Right hindlimb (tissue), 1 donor: ENCODE measurements around the gene CCDC192.
"Not testable (repeated sequence)": the region's sequence is repeated elsewhere in the genome, so short reads cannot be mapped to it uniquely, and the experiment has no call there.

Source experiments
- DNase-seq: peaks from one replicate; pipeline ENCODE4 v3.0.0-alpha.2; 2018

Gene CCDC192

DNA sequence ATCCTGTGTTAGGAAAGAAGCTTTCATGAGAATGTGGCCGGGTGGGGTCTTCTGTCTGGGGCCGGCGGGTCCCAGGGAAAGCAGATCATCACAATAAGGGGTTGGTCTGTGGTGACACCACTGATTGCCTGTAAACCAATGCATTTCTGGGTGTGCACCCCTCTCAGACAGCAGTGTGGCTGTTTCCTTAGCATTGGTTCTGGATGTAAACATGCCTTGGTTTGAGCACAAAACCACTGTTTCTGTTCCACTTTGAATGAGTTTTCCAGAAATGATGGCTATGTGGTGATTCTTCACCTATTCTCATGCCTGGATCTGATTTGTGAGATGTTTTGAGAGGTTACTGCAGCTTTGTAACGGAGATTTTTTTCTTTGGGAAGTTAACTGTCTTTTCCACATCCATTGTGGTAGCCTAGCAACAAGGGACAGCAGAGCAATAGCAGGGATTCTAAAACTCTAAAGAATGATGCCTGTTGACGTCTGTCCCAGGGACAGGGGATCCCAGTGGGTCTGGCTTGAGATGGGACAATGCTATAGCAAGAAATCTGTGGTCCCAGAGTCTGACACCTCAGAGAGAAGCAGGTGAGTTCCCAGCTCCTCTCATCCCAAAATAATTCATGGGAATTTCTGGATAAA lies at the start of gene CCDC192:
TSS of gene CCDC192 (plus strand) at position 466 of the 636 bp plus-strand sequence. CDS start at position 521, 55 bp downstream.
- DNase-seq = no peak

DNA sequence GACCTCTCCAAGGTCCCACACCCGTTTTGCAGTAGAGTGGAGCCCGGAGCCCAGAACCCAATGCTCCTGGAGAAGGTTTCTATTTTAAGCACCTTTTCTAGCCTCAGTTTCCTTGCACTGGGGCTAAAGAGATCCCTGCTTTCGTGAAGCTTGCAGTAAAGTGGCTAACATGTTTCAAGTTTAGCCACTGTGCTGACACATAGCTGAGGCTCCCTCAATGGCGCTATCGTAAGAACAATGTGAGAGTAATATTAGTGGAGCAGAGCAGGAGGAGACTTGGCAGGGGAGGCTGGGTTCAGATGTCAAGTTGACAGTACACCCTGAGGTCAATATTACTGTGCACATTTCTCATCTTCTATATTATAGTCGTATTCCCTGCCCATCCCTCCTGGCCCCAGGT lies 46.4 kb upstream of the CCDC192 start:
- DNase-seq = no peak

DNA sequence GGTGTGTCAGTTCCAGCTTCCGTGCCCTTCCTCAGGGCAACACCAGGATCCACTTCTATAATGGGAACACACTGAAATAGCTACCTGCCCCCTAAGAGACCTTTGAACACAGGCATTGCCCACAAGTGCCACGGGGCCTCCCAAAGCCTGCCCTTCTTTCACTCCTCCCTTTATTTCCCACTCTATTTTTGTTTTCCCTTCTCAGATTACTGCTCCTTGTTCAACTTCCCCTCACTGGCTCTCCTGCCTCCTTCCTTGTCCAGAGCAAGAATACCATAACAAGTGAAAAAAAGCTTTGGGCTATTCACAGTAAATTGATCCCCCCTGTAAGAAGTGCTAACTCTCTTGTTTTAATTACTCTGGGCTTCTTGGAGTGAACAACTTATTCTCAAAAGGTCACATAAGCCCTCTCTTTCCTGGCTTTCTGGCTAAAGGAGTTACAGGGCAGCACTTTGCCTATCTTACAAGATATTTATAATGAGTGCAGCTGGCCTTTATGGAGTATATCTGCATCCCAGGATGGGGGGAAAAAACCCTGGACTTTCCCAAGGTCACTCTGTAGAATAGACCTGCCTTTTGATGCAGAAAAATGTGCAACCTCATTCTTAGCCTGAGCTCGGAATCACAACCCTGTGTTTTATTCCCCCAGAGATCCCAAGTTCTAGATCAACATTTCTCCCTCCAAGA lies 43.0 kb upstream of the CCDC192 start:
- DNase-seq = no peak

- no peak for DNase-seq
These were observed 39.1 kb upstream of the CCDC192 start for GRCh38 chr5:127664093-127664492.

- no peak for DNase-seq
These were observed 37.5 kb upstream of the CCDC192 start for GRCh38 chr5:127665641-127666040.

- DNase-seq = no peak
These were observed 37.0 kb upstream of the CCDC192 start for GRCh38 chr5:127666043-127666716.

DNA sequence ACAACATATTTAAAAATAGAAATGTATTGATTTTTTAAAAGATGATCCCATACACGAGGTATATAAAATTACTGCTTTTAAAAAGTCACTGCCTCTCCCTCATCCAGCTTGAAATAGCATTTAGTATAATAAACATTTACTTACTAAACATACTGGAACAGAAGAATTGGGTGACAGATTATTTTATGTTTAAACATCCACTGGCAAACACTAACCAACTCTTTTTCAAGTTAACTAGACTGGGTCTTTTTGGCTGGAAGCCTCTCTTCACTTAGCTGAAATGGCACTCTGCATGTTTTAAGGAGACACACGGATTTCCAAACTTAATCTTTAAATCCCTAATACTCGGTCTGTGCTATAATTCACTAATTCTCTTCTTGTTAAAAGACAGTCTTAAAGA lies 35.3 kb upstream of the CCDC192 start:
- DNase-seq = no peak

GRCh38 chr5:127671218-127671617 lies 32.0 kb upstream of the CCDC192 start:
- no peak for DNase-seq

DNA sequence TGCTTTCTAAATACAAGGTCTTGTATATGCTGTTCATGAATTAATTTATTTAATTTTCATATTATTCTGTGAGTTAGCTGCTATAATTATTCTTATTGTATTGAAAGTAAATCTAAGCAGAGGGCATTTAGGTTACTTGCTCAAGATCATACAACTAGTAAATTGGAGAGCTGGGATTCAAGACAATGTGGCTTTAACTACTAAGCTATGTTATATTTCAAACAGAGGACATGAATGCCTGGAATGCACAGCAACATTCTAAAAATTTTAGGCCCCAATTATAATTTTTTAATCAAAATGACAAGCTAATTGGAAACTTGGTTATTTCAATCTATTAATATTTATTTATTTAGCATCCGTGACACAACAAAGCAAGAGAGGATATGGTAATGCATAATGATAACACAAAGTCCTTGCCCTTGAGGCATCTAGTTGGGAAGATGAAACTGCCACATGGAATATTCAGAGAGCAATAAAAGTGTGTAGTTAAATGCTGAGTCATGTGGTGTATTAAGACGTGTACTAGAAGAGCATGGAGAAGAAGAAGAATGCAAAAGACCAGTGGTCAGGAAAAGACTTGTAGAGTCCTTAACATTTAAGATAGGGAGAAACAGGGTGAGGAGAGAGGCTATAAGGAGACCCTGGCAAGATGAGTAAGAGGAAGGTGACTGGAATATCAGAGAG lies 29.9 kb upstream of the CCDC192 start:
- DNase-seq = no peak

DNA sequence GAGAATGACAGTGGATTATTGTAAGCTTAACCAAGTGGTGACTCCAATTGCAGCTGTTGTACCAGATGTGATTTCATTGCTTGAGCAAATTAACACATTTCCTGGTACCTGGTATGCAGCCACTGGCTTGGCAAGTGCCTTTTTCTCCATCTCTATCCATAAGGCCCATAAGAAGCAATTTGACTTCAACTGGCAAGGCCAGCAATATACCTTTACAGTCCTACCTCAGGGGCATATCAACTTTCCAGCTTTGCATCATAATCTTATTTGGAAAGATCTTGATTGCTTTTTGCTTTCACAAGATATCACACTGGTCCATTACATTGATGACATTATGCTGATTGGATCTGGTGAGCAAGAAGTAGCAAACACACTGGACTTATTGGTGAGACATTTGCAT lies 26.2 kb upstream of the CCDC192 start:
- DNase-seq = not testable (repeated sequence)

DNA sequence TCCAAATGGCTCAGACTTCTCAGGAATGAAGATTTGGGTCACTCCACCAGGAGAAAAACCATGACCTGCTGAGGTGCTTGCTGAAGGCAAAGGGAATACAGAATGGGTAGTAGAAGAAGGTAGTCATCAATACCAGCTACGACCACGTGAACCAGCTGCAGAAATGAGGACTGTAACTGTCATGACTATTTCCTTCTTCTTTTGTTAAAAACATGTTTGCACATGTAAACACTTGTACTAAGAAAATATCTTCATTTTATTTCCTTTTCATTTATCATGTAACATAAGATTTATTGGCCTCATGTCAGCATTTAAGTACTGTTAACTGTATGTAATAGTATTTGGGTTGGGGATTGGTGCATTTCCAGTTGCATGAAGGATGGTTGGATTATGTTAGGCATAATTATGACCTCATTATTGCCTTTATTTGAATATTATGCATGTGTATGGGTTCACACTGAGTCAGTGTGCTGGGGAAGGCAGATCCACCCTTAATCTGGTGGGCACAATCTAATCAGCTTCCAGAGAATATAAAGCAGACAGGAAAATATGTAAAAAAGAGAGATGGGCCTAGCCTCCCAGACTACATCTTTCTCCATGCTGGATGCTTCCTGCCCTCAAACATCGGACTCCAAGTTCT lies 23.4 kb upstream of the CCDC192 start:
- DNase-seq = not testable (repeated sequence)

- DNase-seq = no peak
These were observed 22.6 kb upstream of the CCDC192 start for GRCh38 chr5:127680595-127680994.

DNA sequence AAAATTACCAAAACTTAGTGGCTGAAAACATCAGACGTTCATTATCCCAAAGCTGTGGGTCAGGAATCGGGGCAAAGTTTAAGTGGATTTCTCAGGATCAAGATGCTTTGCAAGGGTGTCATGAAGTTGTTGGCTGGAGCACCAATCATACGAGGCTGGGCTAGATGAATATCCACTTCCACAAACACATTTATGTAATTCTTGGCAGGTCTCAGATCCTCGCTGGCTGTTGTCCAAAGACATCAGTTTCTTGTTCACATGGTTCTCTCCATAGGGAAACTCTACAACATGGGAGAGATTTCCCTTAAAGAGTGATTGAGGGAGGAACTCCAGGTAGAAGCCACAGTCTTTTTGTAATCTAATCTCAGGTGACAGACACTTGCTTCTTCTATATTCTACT lies 20.2 kb upstream of the CCDC192 start:
- DNase-seq = no peak

- no peak for DNase-seq
These were observed 18.3 kb upstream of the CCDC192 start for GRCh38 chr5:127684726-127685467.

GRCh38 chr5:127685662-127686061 lies 17.5 kb upstream of the CCDC192 start:
- DNase-seq = no peak

GRCh38 chr5:127686424-127686823 lies 16.8 kb upstream of the CCDC192 start:
- DNase-seq = no peak

DNA sequence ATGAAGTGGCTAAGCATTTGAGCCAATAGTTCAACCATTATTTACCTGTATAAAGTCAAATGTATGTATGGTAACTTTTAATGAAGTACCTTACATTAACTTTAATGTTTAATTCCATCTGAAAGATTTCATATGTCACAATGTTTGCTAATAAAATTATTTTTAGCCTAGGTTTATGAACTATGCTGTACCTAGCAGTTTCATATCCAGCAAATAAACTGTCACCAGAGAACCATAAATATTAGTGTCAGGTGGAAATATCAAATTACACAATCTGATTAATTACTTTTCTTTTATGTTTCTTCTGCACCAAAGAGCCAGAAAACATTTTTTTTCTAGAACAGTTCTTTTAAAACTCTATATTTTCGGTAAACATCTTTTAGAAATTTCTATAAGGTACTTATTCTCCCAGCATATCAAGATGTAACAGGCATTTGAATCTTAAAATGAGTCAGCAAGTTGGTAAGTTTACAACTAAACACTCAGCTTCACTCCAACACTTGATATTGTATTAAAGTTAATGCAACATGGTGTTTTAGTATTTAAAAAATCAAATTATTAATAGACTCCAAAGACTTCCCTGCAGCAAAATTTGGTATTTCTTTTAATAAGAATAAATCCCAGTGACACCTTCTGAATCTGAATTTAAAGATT lies 8.5 kb upstream of the CCDC192 start:
- no peak for DNase-seq

DNA sequence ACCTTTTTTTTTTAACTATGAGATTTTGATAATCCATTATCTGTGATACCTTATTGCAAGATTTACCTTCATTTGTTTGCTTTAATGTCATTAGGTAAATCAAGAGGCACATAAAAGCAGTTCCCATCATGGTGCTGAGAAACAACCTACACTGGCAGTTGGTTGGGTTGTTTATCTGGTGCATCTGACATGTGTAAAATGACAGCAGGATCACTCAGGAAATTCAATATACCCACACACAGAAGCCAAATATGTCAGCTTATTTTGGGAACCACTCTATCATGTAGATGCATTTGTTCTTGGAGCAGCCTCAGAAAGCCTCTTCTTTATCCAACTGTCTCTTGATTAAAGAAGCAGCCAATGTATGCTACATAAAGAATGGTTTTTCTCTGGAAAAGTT lies 7.8 kb upstream of the CCDC192 start:
- no peak for DNase-seq

- no peak for DNase-seq
These were observed 6.5 kb upstream of the CCDC192 start for GRCh38 chr5:127696683-127697082.

DNA sequence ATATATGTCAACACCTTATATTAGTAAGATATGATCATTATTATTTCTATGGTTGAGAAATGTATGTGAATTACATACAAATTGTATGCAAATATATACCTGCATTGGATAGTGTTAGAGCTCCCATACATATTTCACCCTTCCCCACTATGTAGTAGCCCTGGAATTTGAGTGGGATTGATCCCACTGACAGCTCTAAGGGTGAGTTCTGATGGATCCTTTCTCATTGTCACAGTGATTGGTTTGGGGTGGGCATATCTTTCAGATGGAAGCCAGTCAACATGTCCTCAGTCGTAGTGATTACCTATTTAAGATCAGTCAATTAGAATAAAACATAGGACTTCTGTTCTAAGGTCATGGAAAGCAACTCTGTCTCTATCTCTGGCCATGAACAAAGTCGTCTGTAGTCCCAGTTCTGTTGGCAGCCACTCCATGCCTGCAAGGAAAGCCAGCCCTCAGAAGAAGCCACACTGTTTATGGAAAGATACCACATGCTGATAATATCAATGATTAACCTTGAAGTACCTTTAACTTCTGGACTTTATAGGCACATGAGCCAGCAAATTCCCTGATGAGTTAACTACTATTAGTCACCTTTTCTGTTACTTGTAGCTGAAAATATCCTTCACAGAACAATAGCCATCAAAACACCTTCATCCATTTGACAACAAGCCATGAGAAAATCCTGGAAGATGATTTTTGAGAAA lies 5.1 kb upstream of the CCDC192 start:
- no peak for DNase-seq

DNA sequence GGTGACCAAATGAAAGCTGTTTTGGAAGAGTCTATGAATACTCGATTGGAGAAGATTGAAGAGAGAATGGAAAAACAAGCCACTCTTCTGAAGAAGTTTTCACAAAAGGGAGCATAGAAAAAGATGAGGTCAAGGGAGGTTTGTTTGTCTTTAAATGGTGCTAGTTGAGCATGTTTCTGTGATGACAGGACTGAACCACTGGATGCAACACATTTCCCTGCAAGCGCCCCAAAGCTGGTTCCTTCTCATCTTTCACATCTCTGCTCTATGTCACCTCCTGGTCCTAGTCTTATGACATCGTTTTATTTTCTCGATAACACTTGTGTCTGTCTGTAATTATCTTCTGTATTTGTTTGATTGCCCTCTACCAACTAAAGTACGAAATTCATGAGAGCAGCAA lies 3.8 kb upstream of the CCDC192 start:
- no peak for DNase-seq
